IPS-NIHi7 (cell line): ENCODE data around the gene WDR91.

Experiments used
- DNase-seq: peaks from one replicate; pipeline ENCODE4 v3.0.0; 2012; ENCODE audit warnings: mixed read lengths; ENCODE audit errors: extremely low spot score

Gene WDR91

GRCh38 chr7:135160858-135161653 is 50.3 kb downstream of the WDR91 start:
- peak; percentile 14 for DNase-seq

GRCh38 chr7:135160098-135160857 is 51.0 kb downstream of the WDR91 start:
- peak; percentile 7 for DNase-seq

- peak; percentile 3 for DNase-seq
Measured at GRCh38 chr7:135159359-135160085, 51.8 kb downstream of the WDR91 start.

- DNase-seq = no peak
Measured at GRCh38 chr7:135158874-135159273, 52.5 kb downstream of the WDR91 start.

GRCh38 chr7:135158141-135158655 is 53.1 kb downstream of the WDR91 start:
- no peak for DNase-seq

- no peak for DNase-seq
Measured at GRCh38 chr7:135156290-135156689, 55.0 kb downstream of the WDR91 start.

- no peak for DNase-seq
Measured at GRCh38 chr7:135154734-135155133, 56.6 kb downstream of the WDR91 start.

GRCh38 chr7:135152442-135152841 is 58.9 kb downstream of the WDR91 start:
- no peak for DNase-seq

GRCh38 chr7:135151533-135151932 is 59.8 kb downstream of the WDR91 start:
- DNase-seq = no peak

- DNase-seq = no peak
Measured at GRCh38 chr7:135151132-135151531, 60.2 kb downstream of the WDR91 start.

GRCh38 chr7:135150072-135150782 is 61.1 kb downstream of the WDR91 start:
- no peak for DNase-seq

GRCh38 chr7:135147899-135148721 is 63.2 kb downstream of the WDR91 start, which contains the start of gene TMEM140:
TMEM140 (plus strand) TSS chr7:135148072; CDS start chr7:135164442, 16,370 bp downstream.
- DNase-seq = no peak

- DNase-seq = no peak
Measured at GRCh38 chr7:135147341-135147898, 63.9 kb downstream of the WDR91 start.

- DNase-seq = no peak
Measured at GRCh38 chr7:135143885-135144668, 67.2 kb downstream of the WDR91 start.
